Activated CD4-positive, alpha-beta T cell treated with anti-CD3 and anti-CD28 coated beads for 48 hours (primary cell): ENCODE measurements around the gene SDF2L1.
"Not testable (repeated sequence)": the region's sequence is repeated elsewhere in the genome, so short reads cannot be mapped to it uniquely, and the experiment has no call there.

Experiments
- DNase-seq: peaks from one replicate; pipeline ENCODE4 v3.0.0-alpha.2; 2020

The SDF2L1 gene

DNA sequence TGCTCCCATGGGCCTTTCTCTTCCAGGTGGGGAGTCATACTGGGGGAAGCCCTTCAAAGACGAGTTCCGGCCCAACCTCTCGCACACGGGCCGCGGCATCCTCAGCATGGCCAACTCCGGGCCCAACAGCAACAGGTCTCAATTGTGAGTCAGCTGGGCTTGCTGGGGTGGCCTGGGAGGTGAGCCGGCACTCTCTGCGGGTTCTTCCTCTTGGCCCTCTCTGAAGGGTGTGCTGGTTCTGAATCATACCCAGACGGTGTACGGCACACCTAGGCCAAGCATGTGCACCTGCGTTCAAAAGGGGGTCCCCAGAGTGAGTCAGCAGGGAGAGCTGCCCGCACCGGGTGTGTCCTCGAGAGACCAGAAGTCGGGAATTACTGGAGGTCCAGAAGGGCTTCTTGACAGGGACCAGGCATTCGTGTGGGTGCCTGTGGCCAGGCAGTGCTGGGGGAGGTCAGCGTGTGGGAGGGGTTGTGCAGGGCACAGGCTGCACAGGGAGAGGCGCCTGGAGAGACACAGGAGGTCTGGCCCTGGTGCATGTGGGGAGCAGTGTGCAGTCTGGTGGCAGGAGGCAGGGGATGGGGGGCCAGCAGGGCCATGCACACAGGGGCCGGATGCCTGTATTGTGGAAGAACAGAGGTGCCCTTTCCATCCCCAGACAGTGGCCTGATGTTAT is 46.7 kb downstream of the SDF2L1 start:
- DNase-seq: no peak

DNA sequence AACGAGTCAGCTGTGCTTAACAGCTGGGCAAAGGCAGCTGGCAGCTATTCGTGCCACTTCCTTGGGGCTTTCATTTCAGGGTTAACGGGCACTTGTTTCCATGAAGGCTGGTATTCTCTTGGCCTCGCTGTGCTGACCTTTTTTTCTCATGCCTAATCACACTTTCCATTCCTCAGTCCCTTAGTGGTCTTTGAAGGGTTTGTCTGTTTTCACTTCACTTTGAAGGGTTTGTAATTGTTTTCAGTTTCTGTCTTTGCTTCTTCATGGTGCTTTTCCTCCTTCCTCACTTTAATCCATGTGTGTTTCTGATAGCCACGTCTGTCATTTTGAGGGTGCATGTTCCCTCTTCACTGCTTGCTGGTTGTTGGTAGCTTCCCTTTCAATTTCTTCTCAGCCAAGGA is 48.3 kb downstream of the SDF2L1 start:
- no peak for DNase-seq

DNA sequence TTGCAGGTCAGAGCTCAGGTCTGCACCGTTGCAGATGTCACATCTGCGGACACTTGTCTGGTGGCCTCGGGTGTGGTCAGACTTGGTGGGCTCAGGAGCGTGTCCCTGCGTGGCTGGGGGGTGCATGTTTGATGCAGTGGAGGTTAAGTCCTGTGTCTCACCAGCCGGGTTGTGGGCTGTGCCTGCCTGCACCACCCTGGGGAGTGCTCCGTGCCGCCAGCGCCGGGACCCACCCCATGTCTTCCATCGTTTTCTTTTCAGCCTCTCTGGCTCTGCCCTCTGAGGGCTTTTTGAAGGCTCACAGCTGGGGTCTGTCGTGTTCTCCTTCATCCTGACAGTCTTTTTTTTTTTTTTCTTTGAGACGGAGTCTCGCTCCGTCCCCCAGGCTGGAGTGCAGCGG is 49.7 kb downstream of the SDF2L1 start:
- DNase-seq: no peak

DNA sequence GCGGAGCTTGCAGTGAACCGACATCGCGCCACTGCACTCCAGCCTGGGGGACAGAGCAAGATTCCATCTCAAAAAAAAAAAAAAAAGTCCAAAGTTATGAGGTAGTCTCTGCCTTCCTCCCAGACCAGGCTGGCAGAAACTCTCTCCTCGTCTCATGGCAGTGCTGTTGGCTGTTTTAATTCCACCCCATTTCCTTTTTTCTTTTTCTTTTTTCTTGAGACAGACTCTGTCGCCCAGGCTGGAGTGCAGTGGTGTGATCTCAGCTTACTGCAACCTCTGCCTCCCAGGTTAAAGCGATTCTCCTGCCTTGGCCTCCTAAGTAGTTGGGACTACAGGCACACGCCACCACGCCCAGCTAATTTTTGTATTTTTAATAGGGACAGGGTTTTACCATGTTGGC is 50.8 kb downstream of the SDF2L1 start:
- DNase-seq: not testable (repeated sequence)

DNA sequence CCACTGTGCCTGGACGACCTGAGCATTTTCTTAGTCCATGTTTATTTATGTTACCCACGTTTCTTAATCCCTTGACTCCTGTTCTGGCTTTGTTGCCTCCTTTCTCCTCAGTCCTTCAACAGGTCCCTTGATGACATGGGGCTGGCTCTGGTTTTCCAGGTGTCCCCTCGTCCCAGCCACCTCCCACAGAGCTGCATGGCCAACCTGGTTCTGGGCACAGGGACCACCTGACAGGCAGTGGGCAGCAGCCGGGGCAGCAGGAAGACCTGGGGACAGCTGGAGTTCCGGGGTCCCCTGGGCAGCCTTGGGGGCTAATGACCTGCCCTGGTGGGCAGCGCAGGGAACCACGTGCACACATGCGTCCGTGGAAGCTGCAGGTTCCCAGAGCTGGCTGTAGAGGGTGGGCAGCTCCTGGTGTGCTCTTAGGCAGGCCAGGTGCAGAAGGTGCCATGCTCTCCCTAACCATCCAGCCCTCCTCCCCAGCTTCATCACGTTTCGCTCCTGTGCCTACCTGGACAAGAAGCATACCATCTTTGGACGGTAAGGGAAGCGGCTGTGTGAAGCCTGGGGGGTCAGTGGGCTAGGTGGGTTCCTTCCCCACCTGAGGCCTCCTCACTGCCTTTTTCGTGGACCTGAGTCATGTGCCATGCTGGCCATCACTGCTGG is 51.4 kb downstream of the SDF2L1 start:
- DNase-seq: no peak
